HCT116 (cell line): ENCODE data around the gene GCLC. TPM values are rescaled to one million over a fixed set of nuclear protein-coding genes. Genes with fewer than 3 reads are reported as not detected.

Source experiments
- ATAC-seq: fragments of 200-7000 bp; cut with Tn5 transposase; 2 replicates; pipeline ENCODE4 v1.9.1; 2020; ENCODE audit warnings: mild to moderate bottlenecking, moderate library complexity
- BruUV-seq: library from RNA; stranded (reverse); fragments of 400-500 nt; replicated peaks from 2 replicates; lab custom pipeline; 2021; lab: Mats Ljungman, UMichigan
- CTCF ChIA-PET: fragments of 300-600 bp; sonication (Branson Sonifier 250); formaldehyde crosslinking; loops from one replicate; lab custom pipeline; 2021; ENCODE audit warnings: antibody characterized with exemption; lab: Charles Lee
- POLR2A ChIA-PET: fragments of 300-600, 350-600 bp; sonication (Branson Sonifier 250); formaldehyde crosslinking; loops from one replicate; lab custom pipeline; 2021; ENCODE audit warnings: antibody characterized with exemption; lab: Charles Lee
- RAD21 ChIA-PET, 2 experiments: fragments of 300-600 bp; sonication (Branson Sonifier 250); formaldehyde crosslinking; loops; one replicate each; lab custom pipeline; 2023; ENCODE audit warnings: low total read pairs in 2 of 2; ENCODE audit not compliant: uncharacterized antibody in 2 of 2, unreplicated experiment in 2 of 2, low non-redundant PET in 1 of 2; lab: Charles Lee
- DNase-seq: peaks from one replicate; pipeline ENCODE4 v3.0.0-alpha.2; 2010; ENCODE audit warnings: low read depth, low spot score
- H2AFZ ChIP-seq: fragments of 200-600 bp; shearing (Covaris generic), sonication (generic); 2 replicates; pipeline ENCODE4 v1.6.1; 2017; ENCODE audit warnings: low read depth, mixed run types, mixed read lengths, antibody characterized with exemption, low read length; ENCODE audit not compliant: poor library complexity, severe bottlenecking
- H3K27ac ChIP-seq: 2 replicates; pipeline ENCODE4 v1.5.1; 2012; ENCODE audit warnings: low read depth, low read length
- H3K27me3 ChIP-seq: fragments of 200-600 bp; sonication (generic); 2 replicates; pipeline ENCODE4 v1.6.1; 2016; ENCODE audit warnings: mixed run types, low read length, mixed read lengths; ENCODE audit not compliant: insufficient read depth
- H3K36me3 ChIP-seq, 2 experiments: fragments of 200-500 bp in 1 of 2; fragments of 200-600 bp in 1 of 2; sonication (Bioruptor generic) in 1 of 2; sonication (generic) in 1 of 2; 2 replicates each; pipeline versions ENCODE4 v1.5.1 to v1.6.1; 2014 to 2016; ENCODE audit warnings: low read length in 2 of 2, inconsistent platforms in 1 of 2, mixed read lengths in 1 of 2, mixed run types in 1 of 2; ENCODE audit not compliant: insufficient read depth in 2 of 2, control insufficient read depth in 1 of 2
- H3K4me1 ChIP-seq, 2 experiments: fragments of 200-600 bp in 1 of 2; sonication (generic) in 1 of 2; 2 replicates each; pipeline versions ENCODE4 v1.5.1 to v1.6.1; 2012 to 2017; ENCODE audit warnings: low read length in 2 of 2, inconsistent platforms in 1 of 2, mild to moderate bottlenecking in 1 of 2, mixed read lengths in 1 of 2, mixed run types in 1 of 2, moderate library complexity in 1 of 2; ENCODE audit not compliant: insufficient read depth in 2 of 2, control insufficient read depth in 1 of 2
- H3K4me2 ChIP-seq: fragments of 200-600 bp; sonication (generic); 2 replicates; pipeline ENCODE4 v1.6.1; 2017; ENCODE audit warnings: mixed run types, low read length, mixed read lengths
- H3K4me3 ChIP-seq, 2 experiments: fragments of 200-600 bp in 1 of 2; sonication (generic) in 1 of 2; replicated peaks in 1 of 2; 2 replicates each; pipeline ENCODE4 v1.5.1; 2011 to 2016; ENCODE audit warnings: low read length in 2 of 2, control low read depth in 1 of 2, low read depth in 1 of 2, mild to moderate bottlenecking in 1 of 2, mixed read lengths in 1 of 2, mixed run types in 1 of 2
- H3K79me2 ChIP-seq: fragments of 200-600 bp; sonication (generic); 2 replicates; pipeline ENCODE4 v1.6.1; 2017; ENCODE audit warnings: mild to moderate bottlenecking, mixed run types, low read length, moderate library complexity, mixed read lengths; ENCODE audit not compliant: insufficient read depth
- H3K9ac ChIP-seq: fragments of 200-600 bp; sonication (generic); 2 replicates; pipeline ENCODE4 v1.6.1; 2016; ENCODE audit warnings: low read length, mixed read lengths
- H3K9me2 ChIP-seq: fragments of 200-600 bp; sonication (generic), shearing (Covaris generic); 2 replicates; pipeline ENCODE4 v1.6.1; 2017; ENCODE audit warnings: mixed run types, mild to moderate bottlenecking, moderate library complexity; ENCODE audit not compliant: insufficient read depth
- H3K9me3 ChIP-seq, 2 experiments: fragments of 200-500 bp in 1 of 2; fragments of 200-600 bp in 1 of 2; sonication (Bioruptor generic) in 1 of 2; sonication (generic) in 1 of 2; 2 replicates each; pipeline ENCODE4 v1.6.1; 2014 to 2017; ENCODE audit warnings: low read length in 2 of 2, mixed read lengths in 2 of 2, inconsistent platforms in 1 of 2, low read depth in 1 of 2, mild to moderate bottlenecking in 1 of 2, mixed run types in 1 of 2, moderate library complexity in 1 of 2; ENCODE audit not compliant: control insufficient read depth in 1 of 2, insufficient read depth in 1 of 2
- H4K20me1 ChIP-seq: fragments of 200-600 bp; sonication (generic), shearing (Covaris generic); 2 replicates; pipeline ENCODE4 v1.6.1; 2017; ENCODE audit warnings: mixed run types, mild to moderate bottlenecking, moderate library complexity; ENCODE audit not compliant: insufficient read depth
- CBX3 ChIP-seq: IDR thresholded peaks from 2 replicates; pipeline ENCODE4 v1.6.1; 2012; ENCODE audit warnings: low read depth
- CEBPB ChIP-seq: IDR thresholded peaks from 2 replicates; pipeline ENCODE4 v1.6.1; 2012; ENCODE audit warnings: low read depth
- EGR1 ChIP-seq: IDR thresholded peaks from 2 replicates; pipeline ENCODE4 v1.6.1; 2012; ENCODE audit warnings: low read depth
- ELF1 ChIP-seq: IDR thresholded peaks from 2 replicates; pipeline ENCODE4 v1.6.1; 2012; ENCODE audit warnings: low read depth, borderline replicate concordance
- MAX ChIP-seq: IDR thresholded peaks from 2 replicates; pipeline ENCODE4 v1.6.1; 2012
- RAD21 ChIP-seq: IDR thresholded peaks from 2 replicates; pipeline ENCODE4 v1.6.1; 2012; ENCODE audit warnings: low read depth, mild to moderate bottlenecking
- REST ChIP-seq: IDR thresholded peaks from 2 replicates; pipeline ENCODE4 v1.6.1; 2012; ENCODE audit warnings: low read depth
- YY1 ChIP-seq: IDR thresholded peaks from 2 replicates; pipeline ENCODE4 v1.6.1; 2011; ENCODE audit warnings: low read length, low read depth, moderate library complexity, mild to moderate bottlenecking; ENCODE audit not compliant: insufficient replicate concordance; ENCODE audit errors: extremely low read depth
- ZNF274 ChIP-seq: fragments of 200-500 bp; sonication (Bioruptor generic); IDR thresholded peaks from 2 replicates; pipeline ENCODE4 v1.6.1; 2014; ENCODE audit warnings: mild to moderate bottlenecking, low read depth, low read length, inconsistent platforms
- intact Hi-C: fragments of 100-400 bp; cut with micrococcal nuclease; formaldehyde crosslinking; loops from 2 replicates; pipeline ENCODE4 v1.10.0; 2022
- total RNA-seq: library from RNA; stranded (reverse); gene quantifications from one replicate; pipeline ENCODE4 v1.2.1, GENCODE V29; 2021; ENCODE audit not compliant: unreplicated experiment
- TF ChIP-seq, protein P1 (sequence below): IDR thresholded peaks from 2 replicates; pipeline ENCODE4 v1.6.1; 2012
- TF ChIP-seq, protein P2 (sequence below): IDR thresholded peaks from 2 replicates; pipeline ENCODE4 v1.6.1; 2011; ENCODE audit warnings: mild to moderate bottlenecking, low read length, moderate library complexity; ENCODE audit not compliant: insufficient replicate concordance; ENCODE audit errors: extremely low read depth

The GCLC gene
- total RNA-seq, 1 experiment from 2014 or later: 72.0 TPM

DNA sequence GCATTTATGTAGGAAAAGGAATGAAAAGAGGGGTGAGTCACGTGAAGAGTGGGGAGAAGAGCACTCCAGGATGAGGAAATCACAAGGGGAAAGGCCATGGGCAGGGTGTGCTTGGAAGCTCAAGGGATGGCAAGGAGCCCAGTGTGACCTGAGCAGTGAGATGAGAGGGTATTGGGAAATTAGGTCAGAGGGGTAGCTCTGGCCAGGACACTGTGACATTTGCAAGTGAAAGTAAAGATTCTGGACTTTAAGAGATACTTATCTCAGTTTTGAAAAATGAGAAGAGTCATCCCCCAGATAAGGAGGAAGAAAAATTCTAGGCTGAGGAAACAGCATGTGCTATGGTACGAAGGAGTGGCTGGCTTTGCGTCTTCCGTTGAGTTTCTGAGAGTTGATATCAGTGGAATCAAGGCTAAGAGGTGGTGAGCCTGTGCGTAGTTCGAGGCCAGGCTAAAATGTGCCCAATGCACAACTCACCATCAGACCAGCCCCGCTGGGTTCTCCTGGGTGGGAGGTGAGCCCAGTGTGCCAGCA is 79.9 kb downstream of the GCLC start (continued):
- TF ChIP-seq MAX: no peak
- TF ChIP-seq RAD21: no peak
- no peak for TF ChIP-seq ELF1
- no peak for TF ChIP-seq YY1

GRCh38 chr6:53464483-53464882 is 80.4 kb downstream of the GCLC start:
- no peak for DNase-seq
- Histone ChIP-seq H3K36me3 (no peaks in the 10 kb centered on the region), H2AFZ (no peak overlapping the region), H3K27me3 (no peaks in the 10 kb centered on the region), H3K9me3 (no peaks in the 10 kb centered on the region), H3K4me1 (no peaks in the 10 kb centered on the region), H3K9ac (no peak overlapping the region), H4K20me1 (no peaks in the 10 kb centered on the region), H3K27ac (no peak overlapping the region), H3K4me3 (no peak overlapping the region), H3K4me2 (no peak overlapping the region), H3K79me2 (no peaks in the 10 kb centered on the region), H3K9me2 (no peaks in the 10 kb centered on the region; the same call in 1 of the 2 replicates)
- RAD21 ChIA-PET: no interaction called here
- BruUV-seq: no TSS peak
- TF ChIP-seq CEBPB: no peak
- TF ChIP-seq, protein P1, sequence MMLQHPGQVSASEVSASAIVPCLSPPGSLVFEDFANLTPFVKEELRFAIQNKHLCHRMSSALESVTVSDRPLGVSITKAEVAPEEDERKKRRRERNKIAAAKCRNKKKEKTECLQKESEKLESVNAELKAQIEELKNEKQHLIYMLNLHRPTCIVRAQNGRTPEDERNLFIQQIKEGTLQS: no peak
- no peak for TF ChIP-seq REST
- TF ChIP-seq, protein P2, sequence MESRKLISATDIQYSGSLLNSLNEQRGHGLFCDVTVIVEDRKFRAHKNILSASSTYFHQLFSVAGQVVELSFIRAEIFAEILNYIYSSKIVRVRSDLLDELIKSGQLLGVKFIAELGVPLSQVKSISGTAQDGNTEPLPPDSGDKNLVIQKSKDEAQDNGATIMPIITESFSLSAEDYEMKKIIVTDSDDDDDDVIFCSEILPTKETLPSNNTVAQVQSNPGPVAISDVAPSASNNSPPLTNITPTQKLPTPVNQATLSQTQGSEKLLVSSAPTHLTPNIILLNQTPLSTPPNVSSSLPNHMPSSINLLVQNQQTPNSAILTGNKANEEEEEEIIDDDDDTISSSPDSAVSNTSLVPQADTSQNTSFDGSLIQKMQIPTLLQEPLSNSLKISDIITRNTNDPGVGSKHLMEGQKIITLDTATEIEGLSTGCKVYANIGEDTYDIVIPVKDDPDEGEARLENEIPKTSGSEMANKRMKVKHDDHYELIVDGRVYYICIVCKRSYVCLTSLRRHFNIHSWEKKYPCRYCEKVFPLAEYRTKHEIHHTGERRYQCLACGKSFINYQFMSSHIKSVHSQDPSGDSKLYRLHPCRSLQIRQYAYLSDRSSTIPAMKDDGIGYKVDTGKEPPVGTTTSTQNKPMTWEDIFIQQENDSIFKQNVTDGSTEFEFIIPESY: no peak
- TF ChIP-seq CBX3: no peak
- no peak for TF ChIP-seq ZNF274
- TF ChIP-seq EGR1: no peak
- ATAC-seq: no peak
- intact Hi-C loops: no loop called here
- POLR2A ChIA-PET: no interaction called here
- CTCF ChIA-PET: no interaction called here
